GM18858 (cell line): ENCODE results near the gene KLHDC9.

ENCODE experiments used
- ATAC-seq: cut with Tn5 transposase; IDR thresholded peaks from one replicate; pipeline ENCODE4 v1.9.1; 2021; ENCODE audit not compliant: unreplicated experiment

Gene KLHDC9

GRCh38 chr1:161076410-161076809 is 21.8 kb upstream of the KLHDC9 start:
- no peak for ATAC-seq

GRCh38 chr1:161077426-161077825 is 20.7 kb upstream of the KLHDC9 start:
- no peak for ATAC-seq

- ATAC-seq = no peak
Observed at GRCh38 chr1:161079436-161080110, 18.6 kb upstream of the KLHDC9 start.

- ATAC-seq = no peak
Observed at GRCh38 chr1:161080441-161081405, 17.4 kb upstream of the KLHDC9 start.

GRCh38 chr1:161081519-161081918 is 16.6 kb upstream of the KLHDC9 start:
- no peak for ATAC-seq

GRCh38 chr1:161082483-161082882 is 15.7 kb upstream of the KLHDC9 start:
- ATAC-seq = no peak

- no peak for ATAC-seq
Observed at GRCh38 chr1:161082996-161083747, 15.0 kb upstream of the KLHDC9 start.

- no peak for ATAC-seq
Observed at GRCh38 chr1:161083748-161084596, 14.2 kb upstream of the KLHDC9 start.

GRCh38 chr1:161084597-161084988 is 13.6 kb upstream of the KLHDC9 start:
- ATAC-seq = no peak

GRCh38 chr1:161085165-161085564 is 13.0 kb upstream of the KLHDC9 start:
- ATAC-seq = no peak

- no peak for ATAC-seq
Observed at GRCh38 chr1:161086457-161086856, 11.7 kb upstream of the KLHDC9 start.

- ATAC-seq = no peak
Observed at GRCh38 chr1:161088587-161089110, 9.5 kb upstream of the KLHDC9 start.

- no peak for ATAC-seq
Observed at GRCh38 chr1:161089251-161089924, 8.8 kb upstream of the KLHDC9 start, which contains the start of gene NECTIN4. Gene NECTIN4, minus strand, starts transcription at chr1:161089558. Its CDS starts 262 bp downstream, at chr1:161089296.

- no peak for ATAC-seq
Observed at GRCh38 chr1:161089938-161090337, 8.2 kb upstream of the KLHDC9 start.

GRCh38 chr1:161090617-161091016 is 7.5 kb upstream of the KLHDC9 start:
- ATAC-seq = no peak

GRCh38 chr1:161091093-161091492 is 7.1 kb upstream of the KLHDC9 start:
- no peak for ATAC-seq

GRCh38 chr1:161091796-161092507 is 6.2 kb upstream of the KLHDC9 start:
- ATAC-seq = no peak

- ATAC-seq = no peak
Observed at GRCh38 chr1:161092621-161093028, 5.5 kb upstream of the KLHDC9 start.

GRCh38 chr1:161094481-161094880 is 3.7 kb upstream of the KLHDC9 start:
- ATAC-seq = no peak
